GM12878 (cell line): ENCODE measurements around the gene XAGE1A. TPM values are rescaled to one million over a fixed set of nuclear protein-coding genes. Genes with fewer than 3 reads are reported as not detected.

ENCODE experiments used
- ATAC-seq: fragments of 200-7000 bp; cut with Tn5 transposase; 3 replicates; pipeline ENCODE4 v1.9.1; 2020; ENCODE audit warnings: mild to moderate bottlenecking, moderate library complexity
- BruUV-seq: library from RNA; stranded (reverse); fragments of 400-500 nt; replicated peaks from 2 replicates; lab custom pipeline; 2021; lab: Mats Ljungman, UMichigan
- CTCF ChIA-PET: fragments of 300-600 bp; sonication (Branson Sonifier 250); formaldehyde crosslinking; extraction: SDS; loops from one replicate; lab custom pipeline; 2021; ENCODE audit warnings: inconsistent platforms; lab: Yijun Ruan, JAX
- POLR2A ChIA-PET: fragments of 350-600 bp; formaldehyde crosslinking; extraction: SDS; loops from one replicate; lab custom pipeline; 2021; ENCODE audit warnings: inconsistent platforms; lab: Charles Lee
- RAD21 ChIA-PET: fragments of 300-600 bp; sonication (Branson Sonifier 250); formaldehyde crosslinking; loops from one replicate; lab custom pipeline; 2023; ENCODE audit warnings: antibody characterized with exemption; ENCODE audit not compliant: unreplicated experiment; lab: Charles Lee
- SMC1A ChIA-PET: fragments of 300-600 bp; sonication (Branson Sonifier 250); formaldehyde crosslinking; loops from one replicate; lab custom pipeline; 2023; ENCODE audit not compliant: unreplicated experiment, uncharacterized antibody; lab: Charles Lee
- DNase-seq: peaks from one replicate; pipeline ENCODE4 v3.0.0-alpha.2; 2011; ENCODE audit warnings: low read depth, low spot score
- FAIRE-seq: peaks from 3 replicates; lab custom pipeline; 2011; peaks lifted over from hg19 to GRCh38; lab: Jason Lieb, UNC
- H2AFZ ChIP-seq: 2 replicates; pipeline ENCODE4 v1.6.0; 2011; ENCODE audit warnings: low read depth, low read length, control low read depth; ENCODE audit not compliant: control insufficient read depth
- H3K27ac ChIP-seq: 2 replicates; pipeline ENCODE4 v1.5.1; 2011; ENCODE audit warnings: control low read depth; ENCODE audit not compliant: control insufficient read depth, insufficient read depth
- H3K27me3 ChIP-seq, 2 experiments: replicated peaks in 1 of 2; 2 replicates each; pipeline versions ENCODE4 v1.6.0 to v1.6.1; 2011; ENCODE audit warnings: low read length in 1 of 2; ENCODE audit not compliant: control insufficient read depth in 2 of 2, insufficient read depth in 2 of 2
- H3K36me3 ChIP-seq, 2 experiments: 2 replicates each; pipeline ENCODE4 v1.5.1; 2011; ENCODE audit warnings: low read length in 1 of 2; ENCODE audit not compliant: control insufficient read depth in 2 of 2, insufficient read depth in 2 of 2
- H3K4me1 ChIP-seq: 2 replicates; pipeline ENCODE4 v1.6.1; 2011; ENCODE audit warnings: mild to moderate bottlenecking, low read length, moderate library complexity, mixed read lengths; ENCODE audit not compliant: control insufficient read depth, insufficient read depth
- H3K4me2 ChIP-seq: 2 replicates; pipeline ENCODE4 v1.6.0; 2011; ENCODE audit warnings: control low read depth; ENCODE audit not compliant: control insufficient read depth, insufficient read depth
- H3K4me3 ChIP-seq: fragments of 200-600 bp; sonication (generic); 2 replicates; pipeline ENCODE4 v1.5.1; 2016
- H3K79me2 ChIP-seq: 2 replicates; pipeline ENCODE4 v1.6.0; 2011; ENCODE audit warnings: low read length; ENCODE audit not compliant: control insufficient read depth, insufficient read depth
- H3K9ac ChIP-seq: 2 replicates; pipeline ENCODE4 v1.8.0; 2011; ENCODE audit warnings: low read length, control low read depth, mixed read lengths; ENCODE audit not compliant: control insufficient read depth, insufficient read depth
- H3K9me3 ChIP-seq: replicated peaks from 3 replicates; pipeline ENCODE4 v1.5.1; 2011; ENCODE audit warnings: mild to moderate bottlenecking, low read length; ENCODE audit not compliant: control insufficient read depth, insufficient read depth
- H4K20me1 ChIP-seq: 2 replicates; pipeline ENCODE4 v1.6.0; 2011; ENCODE audit not compliant: control insufficient read depth, insufficient read depth
- CHD4 ChIP-seq: fragments of 200-600 bp; sonication (generic); IDR thresholded peaks from 2 replicates; pipeline ENCODE4 v1.6.1; 2016; ENCODE audit warnings: mild to moderate bottlenecking
- IKZF2 ChIP-seq, 2 experiments: fragments of 450-650 bp; IDR thresholded peaks; 2 replicates each; pipeline ENCODE4 v1.6.1; 2017; ENCODE audit warnings: mild to moderate bottlenecking in 2 of 2, moderate library complexity in 2 of 2
- NFYA ChIP-seq: IDR thresholded peaks from 2 replicates; pipeline ENCODE4 v1.6.1; 2011; ENCODE audit warnings: low read depth, mild to moderate bottlenecking, low read length, improper control_type of control experiment, borderline replicate concordance
- NR2F1 ChIP-seq: fragments of 450-650 bp; conservative IDR thresholded peaks from 2 replicates; pipeline ENCODE4 v1.6.1; 2017; ENCODE audit warnings: mild to moderate bottlenecking
- RELA ChIP-seq: fragments of 450-650 bp; IDR thresholded peaks from 2 replicates; pipeline ENCODE4 v1.8.0; 2014; ENCODE audit warnings: borderline replicate concordance; ENCODE audit not compliant: partially characterized antibody
- SREBF1 ChIP-seq: IDR thresholded peaks from 2 replicates; pipeline ENCODE4 v1.6.1; 2012; ENCODE audit warnings: mild to moderate bottlenecking, low read length
- WRNIP1 ChIP-seq: IDR thresholded peaks from 2 replicates; pipeline ENCODE4 v1.6.1; 2011; ENCODE audit warnings: low read depth, low read length, improper control_type of control experiment, borderline replicate concordance
- YY1 ChIP-seq: IDR thresholded peaks from 2 replicates; pipeline ENCODE4 v1.6.1; 2011; ENCODE audit warnings: low read depth, mild to moderate bottlenecking, low read length
- ZZZ3 ChIP-seq: IDR thresholded peaks from 2 replicates; pipeline ENCODE4 v1.6.1; 2011; ENCODE audit warnings: low read depth; ENCODE audit not compliant: control insufficient read depth, insufficient read length
- WGBS: methylation state at CpG from one replicate; pipeline ENCODE4 v1.1.6; 2016; ENCODE audit warnings: low lambda C conversion rate; ENCODE audit not compliant: insufficient replicate concordance, insufficient coverage; ENCODE audit errors: missing lambda C conversion rate; 5-methylcytosine and 5-hydroxymethylcytosine counted together
- in situ Hi-C: fragments of 300-500 bp; cut with MboI; formaldehyde crosslinking; loops from 9 replicates; pipeline ENCODE4 v1.14.3; 2018; ENCODE audit warnings: mixed read lengths
- intact Hi-C: fragments of 100-400 bp; cut with micrococcal nuclease; formaldehyde crosslinking; loops from one replicate; pipeline ENCODE4 v1.14.2; 2022; ENCODE audit not compliant: unreplicated experiment
- polyA plus RNA-seq, 11 experiments: library from polyadenylated mRNA; depleted of rRNA in 4 of 11; unstranded in 6 of 11; stranded (reverse) in 5 of 11; fragments of >200 nt; fragmentation: Nextera tagmentation in 4 of 11; fragmentation: Illumina TruSeq in 1 of 11; extraction: Ambion mirVana in 4 of 11; extraction: Trizol in 1 of 11; gene quantifications; 1 replicate in 1 of 11; 2 replicates in 10 of 11; pipeline versions ENCODE4 v1.2.1 to v1.2.3, GENCODE V29; 2011 to 2016; ENCODE audit warnings: inconsistent platforms in 2 of 11, missing spikeins in 2 of 11, low read depth in 1 of 11
- total RNA-seq, 4 experiments: library from RNA; depleted of rRNA in 3 of 4; stranded (reverse); fragments of >200 nt in 3 of 4; fragmentation: Illumina TruSeq in 1 of 4; extraction: Trizol in 1 of 4; gene quantifications; 2 replicates each; pipeline versions ENCODE4 v1.2.1 to v1.2.3, GENCODE V29; 2013 to 2021
- TF ChIP-seq, protein P1 (sequence below): fragments of 450-650 bp; IDR thresholded peaks from 2 replicates; pipeline ENCODE4 v1.6.1; 2017; ENCODE audit warnings: antibody characterized with exemption, mild to moderate bottlenecking, moderate library complexity
- TF ChIP-seq, protein P2 (sequence below): IDR thresholded peaks from 2 replicates; pipeline ENCODE4 v1.6.1; 2011; ENCODE audit warnings: low read depth, mild to moderate bottlenecking, low read length, moderate library complexity, borderline replicate concordance; ENCODE audit errors: extremely low read depth
- TF ChIP-seq, protein P3 (sequence below): fragments of 150-350 bp; IDR thresholded peaks from 2 replicates; pipeline ENCODE4 v1.6.1; 2014; ENCODE audit warnings: mild to moderate bottlenecking, low read depth, low read length
- TF ChIP-seq, protein P4 (sequence below): fragments of 450-650 bp; IDR thresholded peaks from 2 replicates; pipeline ENCODE4 v1.6.1; 2017; ENCODE audit warnings: mild to moderate bottlenecking, low read depth, inconsistent platforms; ENCODE audit not compliant: poor library complexity, severe bottlenecking

Gene XAGE1A
- total and polyA plus RNA-seq, 10 of the 15 experiments (the other 5 are each of a cell fraction or from before 2014, with no cell fraction given), result not detected

DNA sequence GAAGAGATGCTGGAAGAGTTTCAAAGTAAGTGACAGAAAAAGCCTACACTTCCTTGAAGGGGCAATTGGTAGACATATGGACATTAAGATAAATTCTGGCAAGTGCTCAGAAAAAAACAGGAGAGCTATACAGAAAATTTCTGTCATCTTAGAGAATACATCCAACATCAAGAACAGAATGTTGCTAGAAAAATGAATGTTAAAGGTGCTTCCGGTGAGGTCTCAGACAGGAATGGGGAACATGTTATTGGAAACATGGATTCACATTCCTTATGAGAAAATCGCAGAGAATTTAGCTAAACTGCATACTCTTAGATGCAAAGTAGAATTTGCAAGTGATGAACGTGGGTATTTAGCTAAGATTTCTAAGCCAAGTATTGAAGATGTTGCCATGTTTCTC is 11.7 kb downstream of the XAGE1A start (continued):
- TF ChIP-seq YY1 (no peak), ZZZ3 (no peak), IKZF2 (IDR thresholded peaks at IDR 0.05) (no peak)

DNA sequence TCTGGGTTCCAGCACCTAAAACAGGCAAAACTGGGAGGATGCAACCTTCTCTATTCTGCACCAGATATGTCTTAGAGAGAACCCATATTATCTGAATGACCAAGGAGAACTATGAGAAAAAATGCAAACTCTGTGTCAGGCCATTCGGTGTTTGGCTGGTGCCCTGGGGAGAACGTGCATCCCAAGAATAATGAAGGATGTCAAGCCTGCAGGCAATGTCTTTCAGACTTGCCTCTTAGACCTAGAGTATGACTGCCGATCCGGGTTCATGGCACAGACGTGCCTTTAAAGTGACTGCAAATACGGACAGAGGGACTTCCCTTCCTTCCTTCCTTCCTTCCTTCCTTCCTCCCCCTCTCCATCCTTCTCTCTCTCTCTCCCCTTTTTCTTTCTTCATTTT is 14.3 kb downstream of the XAGE1A start:
- WGBS, result 33% methylated on average over 6 of the region's 6 CpGs
- no TSS peak for BruUV-seq
- TF ChIP-seq RELA, result no peak
- TF ChIP-seq, protein P1, sequence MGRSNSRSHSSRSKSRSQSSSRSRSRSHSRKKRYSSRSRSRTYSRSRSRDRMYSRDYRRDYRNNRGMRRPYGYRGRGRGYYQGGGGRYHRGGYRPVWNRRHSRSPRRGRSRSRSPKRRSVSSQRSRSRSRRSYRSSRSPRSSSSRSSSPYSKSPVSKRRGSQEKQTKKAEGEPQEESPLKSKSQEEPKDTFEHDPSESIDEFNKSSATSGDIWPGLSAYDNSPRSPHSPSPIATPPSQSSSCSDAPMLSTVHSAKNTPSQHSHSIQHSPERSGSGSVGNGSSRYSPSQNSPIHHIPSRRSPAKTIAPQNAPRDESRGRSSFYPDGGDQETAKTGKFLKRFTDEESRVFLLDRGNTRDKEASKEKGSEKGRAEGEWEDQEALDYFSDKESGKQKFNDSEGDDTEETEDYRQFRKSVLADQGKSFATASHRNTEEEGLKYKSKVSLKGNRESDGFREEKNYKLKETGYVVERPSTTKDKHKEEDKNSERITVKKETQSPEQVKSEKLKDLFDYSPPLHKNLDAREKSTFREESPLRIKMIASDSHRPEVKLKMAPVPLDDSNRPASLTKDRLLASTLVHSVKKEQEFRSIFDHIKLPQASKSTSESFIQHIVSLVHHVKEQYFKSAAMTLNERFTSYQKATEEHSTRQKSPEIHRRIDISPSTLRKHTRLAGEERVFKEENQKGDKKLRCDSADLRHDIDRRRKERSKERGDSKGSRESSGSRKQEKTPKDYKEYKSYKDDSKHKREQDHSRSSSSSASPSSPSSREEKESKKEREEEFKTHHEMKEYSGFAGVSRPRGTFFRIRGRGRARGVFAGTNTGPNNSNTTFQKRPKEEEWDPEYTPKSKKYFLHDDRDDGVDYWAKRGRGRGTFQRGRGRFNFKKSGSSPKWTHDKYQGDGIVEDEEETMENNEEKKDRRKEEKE, result no peak
- TF ChIP-seq SREBF1, result no peak
- TF ChIP-seq NR2F1, result no peak
- TF ChIP-seq, protein P2, sequence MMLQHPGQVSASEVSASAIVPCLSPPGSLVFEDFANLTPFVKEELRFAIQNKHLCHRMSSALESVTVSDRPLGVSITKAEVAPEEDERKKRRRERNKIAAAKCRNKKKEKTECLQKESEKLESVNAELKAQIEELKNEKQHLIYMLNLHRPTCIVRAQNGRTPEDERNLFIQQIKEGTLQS, result no peak
- TF ChIP-seq, protein P3, sequence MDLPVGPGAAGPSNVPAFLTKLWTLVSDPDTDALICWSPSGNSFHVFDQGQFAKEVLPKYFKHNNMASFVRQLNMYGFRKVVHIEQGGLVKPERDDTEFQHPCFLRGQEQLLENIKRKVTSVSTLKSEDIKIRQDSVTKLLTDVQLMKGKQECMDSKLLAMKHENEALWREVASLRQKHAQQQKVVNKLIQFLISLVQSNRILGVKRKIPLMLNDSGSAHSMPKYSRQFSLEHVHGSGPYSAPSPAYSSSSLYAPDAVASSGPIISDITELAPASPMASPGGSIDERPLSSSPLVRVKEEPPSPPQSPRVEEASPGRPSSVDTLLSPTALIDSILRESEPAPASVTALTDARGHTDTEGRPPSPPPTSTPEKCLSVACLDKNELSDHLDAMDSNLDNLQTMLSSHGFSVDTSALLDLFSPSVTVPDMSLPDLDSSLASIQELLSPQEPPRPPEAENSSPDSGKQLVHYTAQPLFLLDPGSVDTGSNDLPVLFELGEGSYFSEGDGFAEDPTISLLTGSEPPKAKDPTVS, result no peak
- no peak for TF ChIP-seq WRNIP1
- no peak for TF ChIP-seq CHD4
- TF ChIP-seq NFYA, result no peak
- TF ChIP-seq, protein P4, sequence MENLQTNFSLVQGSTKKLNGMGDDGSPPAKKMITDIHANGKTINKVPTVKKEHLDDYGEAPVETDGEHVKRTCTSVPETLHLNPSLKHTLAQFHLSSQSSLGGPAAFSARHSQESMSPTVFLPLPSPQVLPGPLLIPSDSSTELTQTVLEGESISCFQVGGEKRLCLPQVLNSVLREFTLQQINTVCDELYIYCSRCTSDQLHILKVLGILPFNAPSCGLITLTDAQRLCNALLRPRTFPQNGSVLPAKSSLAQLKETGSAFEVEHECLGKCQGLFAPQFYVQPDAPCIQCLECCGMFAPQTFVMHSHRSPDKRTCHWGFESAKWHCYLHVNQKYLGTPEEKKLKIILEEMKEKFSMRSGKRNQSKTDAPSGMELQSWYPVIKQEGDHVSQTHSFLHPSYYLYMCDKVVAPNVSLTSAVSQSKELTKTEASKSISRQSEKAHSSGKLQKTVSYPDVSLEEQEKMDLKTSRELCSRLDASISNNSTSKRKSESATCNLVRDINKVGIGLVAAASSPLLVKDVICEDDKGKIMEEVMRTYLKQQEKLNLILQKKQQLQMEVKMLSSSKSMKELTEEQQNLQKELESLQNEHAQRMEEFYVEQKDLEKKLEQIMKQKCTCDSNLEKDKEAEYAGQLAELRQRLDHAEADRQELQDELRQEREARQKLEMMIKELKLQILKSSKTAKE, result no peak
- H3K79me2 ChIP-seq, result no peaks in the 10 kb centered on the region
- no peak overlapping the region for H3K27ac ChIP-seq
- FAIRE-seq, result no peak
- no peak overlapping the region for H3K4me2 ChIP-seq
- no peak for DNase-seq
- no peak for ATAC-seq
- POLR2A ChIA-PET, result no interaction called here
- H3K9ac ChIP-seq, result no peak overlapping the region
- CTCF ChIA-PET, result no interaction called here
- in situ Hi-C loops (no loop called here), intact Hi-C loops (no loop called here)
- no peaks in the 10 kb centered on the region for H4K20me1 ChIP-seq
- H3K4me3 ChIP-seq, result no peak overlapping the region
- no peaks in the 10 kb centered on the region for H3K27me3 ChIP-seq
- no peak overlapping the region for H2AFZ ChIP-seq
- H3K4me1 ChIP-seq, result no peaks in the 10 kb centered on the region
- RAD21 ChIA-PET, result no interaction called here
- no peaks in the 10 kb centered on the region for H3K36me3 ChIP-seq
- no peaks in the 10 kb centered on the region for H3K9me3 ChIP-seq
- SMC1A ChIA-PET, result no interaction called here
